ENCODE data around the gene EHD2.
"Not testable (repeated sequence)": the region's sequence is repeated elsewhere in the genome, so short reads cannot be mapped to it uniquely, and the experiment has no call there.

The EHD2 gene

GRCh38 chr19:47776568-47776967 is 63.3 kb downstream of the EHD2 start:
- DNase-seq: no peak

DNA sequence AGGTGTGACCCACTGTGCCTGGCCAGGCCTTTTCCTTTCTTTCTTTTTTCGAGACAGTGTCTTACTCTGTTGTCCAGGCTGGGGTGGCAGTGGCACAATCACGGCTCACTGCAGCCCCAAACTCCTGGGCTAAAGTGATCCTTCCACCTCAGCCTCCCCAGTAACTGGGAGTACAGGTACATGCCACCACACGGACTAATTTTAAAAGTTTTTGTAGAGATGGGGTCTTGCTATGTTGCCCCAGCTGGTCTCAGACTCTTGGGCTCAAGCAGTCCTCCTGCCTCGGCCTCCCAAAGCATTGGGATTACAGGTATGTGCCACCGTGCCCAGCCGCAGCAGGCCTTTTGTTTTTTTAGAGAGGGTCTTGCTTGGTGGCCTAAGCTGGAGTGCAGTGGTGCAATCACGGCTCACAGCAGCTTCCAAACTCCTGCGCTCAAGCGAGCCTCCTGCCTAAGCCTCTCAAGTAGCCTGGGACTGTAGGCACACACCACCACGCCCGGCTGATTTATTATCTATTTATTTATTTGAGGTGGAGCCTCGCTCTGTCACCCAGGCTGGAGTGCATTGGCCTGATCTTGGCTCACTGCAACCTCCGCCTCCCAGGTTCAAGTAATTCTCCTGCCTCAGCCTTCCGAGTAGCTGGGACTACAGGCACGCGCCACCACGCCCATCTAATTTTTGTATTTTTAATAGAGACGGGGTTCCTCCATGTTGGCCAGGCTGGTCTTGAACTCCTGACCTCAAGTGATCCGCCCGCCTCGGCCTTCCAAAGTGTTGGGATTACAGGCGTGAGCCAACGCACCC is 64.2 kb downstream of the EHD2 start:
- DNase-seq: not testable (repeated sequence)

GRCh38 chr19:47778049-47778953 is 65.1 kb downstream of the EHD2 start, which contains the start of gene SELENOW:
Gene SELENOW (plus strand): TSS chr19:47778703. CDS start chr19:47778786, 83 bp downstream.
- peak; percentile 74 to 86 for DNase-seq

DNA sequence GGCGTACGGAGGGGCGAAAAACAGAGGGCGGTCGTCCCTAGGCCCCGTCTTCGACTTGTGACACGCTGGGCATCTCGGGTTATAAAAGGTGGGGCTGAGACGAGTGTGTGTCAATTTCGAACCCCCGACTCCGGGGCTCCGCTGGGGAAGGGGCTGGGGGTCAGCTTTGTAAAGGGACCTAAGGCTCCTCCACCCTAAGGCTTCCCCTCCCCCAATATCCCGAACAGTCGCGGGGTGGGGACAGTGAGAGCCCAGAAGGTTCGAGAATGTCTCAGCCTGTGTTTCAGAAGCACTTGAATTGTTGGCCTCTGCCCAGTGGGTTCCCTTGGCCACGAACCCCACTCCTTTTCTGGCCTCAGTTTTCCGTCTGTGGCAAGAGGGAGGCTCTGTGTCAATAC is 65.7 kb downstream of the EHD2 start:
- DNase-seq: no peak

GRCh38 chr19:47779524-47780214 is 66.4 kb downstream of the EHD2 start:
- no peak for DNase-seq

DNA sequence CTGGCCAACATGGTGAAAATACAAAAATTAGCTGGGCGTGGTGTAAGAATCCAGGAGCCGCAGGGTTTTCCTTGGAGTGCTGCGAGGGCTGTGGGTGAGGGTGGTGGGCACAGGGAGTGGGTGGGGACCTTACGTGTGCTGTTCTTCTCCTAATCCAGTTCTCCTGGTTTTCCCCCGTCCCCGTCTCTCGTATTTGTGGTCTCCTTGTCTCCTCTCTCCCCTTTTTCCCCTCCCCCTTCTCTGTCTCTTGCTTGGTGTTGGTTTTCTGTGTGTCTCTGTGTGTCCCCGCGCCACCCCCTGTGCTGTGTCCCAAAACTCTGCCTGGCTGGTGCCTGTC is 67.0 kb downstream of the EHD2 start:
- DNase-seq: no peak

DNA sequence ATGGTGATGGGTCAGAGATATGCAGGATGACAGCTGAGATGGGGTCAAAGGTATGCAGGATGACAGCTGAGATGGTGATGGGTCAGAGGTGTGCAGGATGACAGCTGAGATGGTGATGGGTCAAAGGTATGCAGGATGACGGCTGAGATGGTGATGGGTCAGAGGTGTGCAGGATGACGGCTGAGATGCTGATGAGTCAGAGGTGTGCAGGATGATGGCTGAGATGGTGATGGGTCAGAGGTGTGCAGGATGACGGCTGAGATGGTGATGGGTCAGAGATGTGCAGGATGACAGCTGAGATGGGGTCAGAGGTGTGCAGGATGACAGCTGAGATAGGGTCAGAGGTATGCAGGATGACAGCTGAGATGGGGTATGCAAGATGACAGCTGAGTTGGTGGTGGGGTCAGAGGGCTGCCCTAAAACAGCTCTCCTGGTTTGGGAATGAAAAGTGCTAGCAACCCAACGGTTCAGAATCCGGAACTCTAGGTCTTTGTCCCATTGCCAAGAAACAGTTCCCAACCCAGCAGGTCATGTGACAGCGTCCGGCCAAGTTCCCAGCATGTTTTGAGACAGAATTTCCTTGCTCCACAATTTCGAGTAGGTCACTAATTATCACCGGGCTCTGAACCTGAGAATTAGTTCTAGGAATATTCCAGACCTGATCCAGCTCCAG is 68.5 kb downstream of the EHD2 start:
- DNase-seq: no peak

- DNase-seq: no peak
Observed at GRCh38 chr19:47786566-47786965, 73.3 kb downstream of the EHD2 start.

- not testable (repeated sequence) for DNase-seq
Observed at GRCh38 chr19:47787307-47787706, 74.1 kb downstream of the EHD2 start.

DNA sequence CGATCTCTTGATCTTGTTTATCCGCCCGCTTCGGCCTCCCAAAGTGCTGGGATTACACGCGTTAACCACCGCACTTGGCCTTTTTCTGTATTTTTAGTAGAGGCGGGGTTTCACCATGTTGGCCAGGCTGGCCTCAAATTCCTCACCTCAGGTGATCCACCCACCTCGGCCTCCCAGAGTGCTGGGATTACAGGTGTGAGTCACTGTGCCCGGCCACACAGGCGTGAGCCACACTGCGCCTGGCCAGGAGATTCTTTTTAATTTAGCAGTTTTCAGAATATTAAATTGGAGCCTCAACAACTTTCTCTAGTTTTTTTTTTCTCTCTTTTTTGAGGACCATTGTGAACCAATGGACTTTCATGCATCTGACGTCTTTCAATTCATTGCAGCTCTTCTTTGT is 76.6 kb downstream of the EHD2 start:
- DNase-seq: not testable (repeated sequence)

- peak; percentile 74 to 80 for DNase-seq
Observed at GRCh38 chr19:47790398-47790814, 77.2 kb downstream of the EHD2 start.

GRCh38 chr19:47792616-47793015 is 79.4 kb downstream of the EHD2 start:
- no peak for DNase-seq

All from CD4-positive, alpha-beta T cell treated with Interferon alpha-2 for 1 hour (primary cell).